Activated effector memory CD4-positive, alpha-beta T cell treated with Interleukin-2 at 50 U/mL for 16 hours (primary cell): ENCODE data around the gene CCP110.
A peak's percentile ranks its signal among the peaks of the same experiment; 100 is the strongest.
"Not testable (repeated sequence)": the region's sequence is repeated elsewhere in the genome, so short reads cannot be mapped to it uniquely, and the experiment has no call there.

ENCODE experiments used
- DNase-seq: peaks from one replicate; pipeline ENCODE4 v3.0.0-alpha.2; 2020

Gene CCP110

DNA sequence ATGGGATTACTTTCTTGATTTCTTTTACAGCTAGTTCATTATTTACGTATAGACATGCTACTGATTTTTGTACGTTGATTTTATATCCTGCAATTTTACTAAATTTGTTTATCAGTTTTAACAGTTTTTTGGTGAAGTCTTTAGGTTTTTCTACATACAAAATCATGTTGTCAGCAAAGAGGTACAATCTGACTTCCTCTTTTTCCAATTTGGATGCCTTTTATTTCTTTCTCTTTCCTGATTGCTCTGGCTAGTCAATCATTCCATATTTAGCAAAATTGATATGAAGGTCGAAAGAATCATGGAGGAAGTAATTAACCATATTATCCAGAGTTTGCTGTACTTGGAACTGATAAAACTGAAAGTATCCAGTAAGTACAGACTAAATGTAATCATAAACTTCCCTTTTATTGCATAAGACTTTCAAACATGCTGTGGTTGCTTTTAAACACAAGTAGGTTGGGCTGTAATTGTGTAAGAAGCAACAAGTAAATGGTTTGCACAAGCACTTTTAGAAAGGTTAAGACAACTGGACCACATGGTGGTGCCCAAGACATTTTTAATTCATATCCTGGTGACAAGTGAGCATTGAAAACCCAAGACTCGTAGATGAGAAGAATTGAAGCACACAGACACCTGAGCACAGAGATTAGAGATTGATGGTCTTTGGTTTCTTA lies 10.2 kb upstream of the CCP110 start:
- DNase-seq: no peak

DNA sequence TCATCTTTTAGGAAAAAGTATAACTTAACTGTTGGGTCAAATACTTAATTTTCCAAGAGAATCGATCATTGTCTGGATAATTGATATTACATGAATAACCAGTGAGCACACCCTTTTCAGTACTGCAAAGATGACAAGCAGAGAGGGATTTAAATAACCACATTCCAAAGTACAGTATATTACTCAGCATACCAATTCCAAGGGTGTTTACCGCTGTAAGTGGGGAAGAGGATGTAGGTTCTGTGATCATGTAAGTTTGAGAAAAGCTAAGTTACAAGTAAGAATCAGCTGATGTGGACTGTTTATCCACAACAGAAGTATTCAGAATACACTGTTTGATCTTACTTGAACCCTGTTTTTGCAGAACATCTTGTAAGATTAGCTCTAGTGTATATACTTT lies 8.0 kb upstream of the CCP110 start:
- DNase-seq: no peak

DNA sequence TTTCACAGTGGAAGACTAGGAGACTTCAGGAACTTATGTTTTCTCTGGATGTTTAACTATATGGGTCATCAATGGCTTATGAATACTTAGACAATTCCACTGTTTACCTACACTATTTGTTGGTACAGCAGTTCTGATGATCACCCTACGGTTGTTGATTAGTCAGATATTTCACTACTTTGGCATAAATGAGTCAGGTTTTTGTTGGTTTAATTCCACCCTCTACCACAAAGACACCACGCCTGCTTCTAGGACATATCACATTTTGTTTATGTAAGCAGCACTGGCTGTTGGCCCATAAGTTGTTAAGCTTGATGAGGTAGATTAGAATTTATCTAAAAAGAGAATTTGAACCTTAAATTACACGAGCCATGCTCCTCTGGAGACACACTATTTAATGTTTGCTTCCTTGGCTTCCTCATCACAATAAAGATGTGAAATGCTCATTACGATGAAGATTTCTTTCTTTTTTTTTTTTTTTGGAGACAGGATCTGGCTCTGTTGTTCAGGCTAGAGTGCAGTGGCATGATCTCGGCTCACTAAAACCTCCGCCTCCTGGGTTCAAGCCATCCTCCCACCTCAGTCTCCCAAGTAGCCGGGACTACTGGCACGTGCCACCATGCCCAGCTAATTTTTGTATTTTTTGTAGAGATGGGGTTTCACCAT lies 6.2 kb upstream of the CCP110 start:
- DNase-seq: no peak

DNA sequence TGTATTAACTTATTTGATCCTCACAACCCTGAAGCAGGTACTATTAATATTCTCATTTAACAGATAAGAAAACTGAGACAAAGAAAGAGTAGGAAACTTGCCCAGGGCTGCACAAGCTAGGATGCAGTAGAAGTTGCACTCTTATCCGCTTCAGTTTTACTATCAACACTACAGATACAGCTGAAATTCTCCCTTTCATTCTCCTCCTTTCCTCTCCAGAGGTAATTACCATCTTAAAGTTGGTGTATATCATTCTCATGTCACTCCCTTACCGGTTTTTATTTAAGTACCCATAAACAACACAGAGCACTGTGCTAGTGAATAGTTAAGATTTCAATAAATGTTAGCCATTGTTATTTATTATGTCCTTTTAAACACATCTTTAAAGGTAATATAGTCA lies 5.4 kb upstream of the CCP110 start:
- no peak for DNase-seq

DNA sequence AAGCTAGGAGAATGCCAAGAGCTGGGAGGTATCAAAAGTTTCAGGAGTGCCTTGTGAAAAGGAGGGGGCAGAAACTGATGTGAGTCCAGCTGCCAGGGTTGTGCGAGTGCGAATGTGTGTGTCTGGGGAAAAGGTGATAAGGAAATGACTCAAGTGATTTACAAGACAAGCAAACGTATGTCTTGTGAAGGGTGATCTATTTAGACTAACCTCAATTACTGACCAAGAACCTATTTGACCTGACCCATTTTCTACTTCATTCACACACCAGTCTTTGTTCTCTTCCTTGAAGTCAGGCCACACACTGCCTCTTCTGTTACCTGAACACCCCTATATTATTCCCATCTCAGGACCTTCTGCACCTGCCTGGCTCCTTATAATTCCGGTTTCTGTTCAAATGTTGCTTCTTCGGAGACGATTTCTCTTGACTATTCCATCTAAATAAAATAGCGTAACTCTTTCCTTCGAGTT lies 2.8 kb upstream of the CCP110 start:
- DNase-seq: no peak

DNA sequence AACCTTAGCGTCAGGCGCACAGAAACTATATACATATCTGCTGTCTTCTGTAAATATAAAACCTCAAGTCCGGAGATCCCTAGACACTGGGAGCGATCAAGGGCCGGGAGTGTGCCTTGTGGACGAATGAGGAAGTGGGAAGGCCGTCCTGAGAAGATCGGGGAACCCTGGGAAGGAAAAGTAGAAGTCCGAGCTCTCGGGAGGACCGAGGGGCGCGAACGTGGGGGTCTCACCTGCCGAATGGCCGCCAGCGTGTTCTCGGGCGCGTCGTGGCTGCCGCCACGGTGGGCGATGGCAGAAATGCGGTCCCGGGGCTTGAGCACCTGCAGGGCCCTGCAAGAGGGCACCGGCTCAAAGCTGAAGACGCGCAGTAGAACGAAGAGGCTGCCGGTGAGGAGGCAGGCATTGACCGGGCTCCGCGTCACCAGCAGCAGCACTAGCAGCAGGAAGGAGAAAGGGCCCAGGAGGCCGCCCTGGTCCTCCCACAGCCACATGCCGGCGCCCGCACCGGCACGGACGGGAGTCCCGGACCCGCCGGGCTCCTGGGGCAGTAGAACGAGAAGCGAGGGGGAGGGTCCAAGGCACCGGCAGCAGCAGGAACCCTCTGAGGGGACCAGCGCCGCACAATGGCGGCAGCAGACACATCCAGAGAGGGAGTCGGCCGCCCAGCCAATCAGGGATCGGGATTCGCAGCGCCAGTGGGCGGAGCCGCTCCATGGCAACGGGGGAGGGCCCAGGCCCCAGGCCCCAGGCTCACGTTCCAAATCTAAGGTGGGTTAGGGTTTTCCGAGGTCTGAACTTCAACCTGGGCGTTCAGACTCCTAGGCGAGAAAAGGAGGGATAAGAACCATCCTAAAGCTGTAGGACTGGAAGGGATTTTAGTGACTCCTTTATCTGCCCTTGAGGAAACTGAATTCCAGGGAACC lies 2.0 kb upstream of the CCP110 start, which contains the start of gene GDE1:
Gene GDE1, minus strand, starts transcription at position 628 of the 926 bp plus-strand sequence. Its CDS starts 134 bp downstream, at position 494.
- peak; percentile 89 for DNase-seq

DNA sequence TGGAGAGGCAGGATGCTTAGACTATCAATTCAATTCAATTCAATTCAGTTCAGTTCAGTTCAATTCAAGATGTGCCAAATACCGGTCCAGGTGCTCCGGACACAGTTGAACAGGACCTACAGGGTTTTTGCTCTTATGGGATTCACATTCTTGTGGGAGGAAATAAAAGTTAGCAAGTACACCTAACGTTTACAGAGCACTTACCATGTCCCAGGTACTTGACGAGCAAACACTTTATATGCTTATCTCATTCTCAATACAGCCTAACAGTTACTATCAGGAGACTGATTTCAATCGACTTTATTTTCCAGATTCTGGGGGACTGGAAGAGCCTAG lies 1.4 kb upstream of the CCP110 start:
- no peak for DNase-seq

DNA sequence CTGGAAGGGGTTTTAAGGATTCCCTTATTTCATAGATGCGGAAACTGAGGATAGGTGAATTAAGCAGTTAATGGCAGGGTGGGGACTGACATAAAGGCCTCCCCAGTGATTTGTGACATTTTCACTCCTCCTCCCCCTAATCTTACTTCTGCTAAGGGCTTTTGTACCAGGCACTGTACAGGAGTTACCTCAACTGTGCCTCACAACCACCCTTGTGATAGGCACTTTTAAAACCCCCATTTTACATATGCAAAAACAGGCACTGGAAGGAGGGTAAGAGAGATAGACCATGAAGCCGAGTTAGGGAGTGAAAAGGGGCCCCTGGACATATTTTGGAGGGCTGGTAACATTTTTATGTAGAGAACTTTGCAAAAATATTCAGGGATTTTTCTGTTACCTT lies 982 bp upstream of the CCP110 start:
- no peak for DNase-seq

DNA sequence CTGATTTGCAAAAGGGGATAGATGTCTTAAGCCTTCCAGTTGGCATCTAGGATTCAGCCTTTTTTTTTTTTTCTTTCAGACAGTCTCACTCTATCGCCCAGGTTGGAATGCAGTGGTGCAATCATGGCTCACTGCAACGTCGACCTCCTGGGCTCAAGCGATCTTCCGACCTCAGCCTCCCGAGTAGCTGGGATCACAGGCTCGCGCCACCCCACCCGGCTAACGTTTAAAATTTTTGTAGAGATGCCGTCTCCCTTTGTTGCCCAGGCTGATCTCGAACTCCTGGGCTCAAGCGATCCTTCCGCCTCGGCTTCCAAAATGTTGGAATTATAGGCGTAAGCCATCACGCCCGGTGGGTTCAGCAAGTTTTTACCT lies 571 bp upstream of the CCP110 start:
- no peak for DNase-seq

DNA sequence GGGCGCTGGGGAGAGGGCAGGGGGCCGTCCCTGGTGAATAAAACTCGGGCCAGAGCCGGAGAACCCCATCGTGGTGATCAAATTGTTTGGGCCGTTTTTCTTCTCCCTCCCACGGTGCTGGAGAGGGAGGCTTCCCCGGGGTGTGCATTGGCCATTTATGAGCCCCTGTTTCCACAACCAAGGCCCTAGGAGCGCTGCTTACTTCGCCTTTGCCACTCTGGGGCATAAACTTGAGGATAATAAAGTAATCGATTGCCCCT lies 544 bp downstream of the CCP110 start:
- no peak for DNase-seq

DNA sequence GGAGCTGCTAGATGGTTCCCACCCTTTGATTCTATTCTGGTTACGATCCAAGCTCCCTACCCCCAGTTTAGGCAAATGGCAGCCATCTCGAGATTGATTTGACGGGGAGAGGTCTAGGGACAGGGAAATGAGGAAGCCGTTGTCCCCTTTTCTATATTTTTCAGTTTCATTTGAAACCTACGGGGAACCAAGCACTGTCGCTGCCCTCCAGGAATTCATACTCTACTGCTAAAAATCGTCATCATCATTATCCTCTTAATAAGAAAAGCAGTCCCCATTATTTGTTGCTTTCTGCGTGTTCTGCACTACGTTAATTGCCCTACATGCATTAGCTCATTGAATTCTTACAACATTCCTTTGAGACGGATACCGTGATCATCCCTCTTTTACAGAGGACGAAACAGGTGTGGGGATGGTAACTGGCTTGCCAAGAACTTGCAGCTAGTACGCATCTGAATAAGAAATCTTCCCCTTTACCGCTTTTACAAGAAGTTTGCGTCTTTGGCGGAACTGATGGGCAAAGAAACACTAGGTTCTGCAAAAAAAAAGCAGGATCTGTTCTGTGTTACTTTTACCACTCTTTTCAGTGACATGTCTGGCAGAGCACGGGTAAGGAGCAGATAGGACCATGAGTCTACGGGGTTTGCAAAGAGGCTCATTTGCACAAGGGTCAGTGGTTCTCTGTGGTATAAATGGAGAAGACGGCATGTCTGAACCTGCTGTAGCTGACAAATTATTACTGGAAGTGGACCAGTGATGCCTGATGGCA lies 1.1 kb downstream of the CCP110 start:
- no peak for DNase-seq

DNA sequence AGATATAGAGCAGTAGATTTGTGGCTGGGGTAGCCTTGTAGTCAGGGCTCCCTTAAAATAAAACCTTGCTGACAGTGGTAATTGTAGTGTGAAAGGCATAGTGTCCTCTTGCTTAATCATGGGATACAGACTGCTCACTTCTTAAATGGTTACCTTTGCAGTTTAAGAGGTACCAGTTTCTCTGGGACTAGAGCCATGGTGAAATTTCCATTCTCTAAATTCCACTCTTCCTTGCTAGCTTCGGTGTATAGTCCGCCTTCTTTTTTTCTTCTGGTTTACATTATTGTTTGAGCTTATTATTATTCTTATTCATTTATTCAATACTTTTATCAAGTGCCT lies 1.6 kb downstream of the CCP110 start:
- DNase-seq: no peak

DNA sequence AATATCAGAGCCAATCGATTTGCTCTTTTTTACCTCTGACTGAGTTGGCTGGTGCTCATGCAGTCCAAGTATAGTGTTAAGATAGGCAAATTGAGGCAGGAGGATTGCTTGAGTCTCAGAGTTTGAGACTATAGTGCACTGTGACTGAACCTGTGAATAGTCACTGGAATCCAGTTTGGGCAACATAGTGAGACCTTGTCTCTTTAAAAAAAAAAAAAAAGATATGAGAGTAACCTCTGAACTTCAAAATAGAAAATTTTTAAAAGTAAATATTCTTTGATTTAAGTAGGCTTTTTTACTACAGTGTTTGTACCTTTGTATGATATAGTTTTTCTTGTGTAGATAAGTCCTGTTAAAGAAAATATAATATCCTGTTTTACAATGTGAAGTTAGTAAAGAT lies 3.4 kb downstream of the CCP110 start:
- no peak for DNase-seq

DNA sequence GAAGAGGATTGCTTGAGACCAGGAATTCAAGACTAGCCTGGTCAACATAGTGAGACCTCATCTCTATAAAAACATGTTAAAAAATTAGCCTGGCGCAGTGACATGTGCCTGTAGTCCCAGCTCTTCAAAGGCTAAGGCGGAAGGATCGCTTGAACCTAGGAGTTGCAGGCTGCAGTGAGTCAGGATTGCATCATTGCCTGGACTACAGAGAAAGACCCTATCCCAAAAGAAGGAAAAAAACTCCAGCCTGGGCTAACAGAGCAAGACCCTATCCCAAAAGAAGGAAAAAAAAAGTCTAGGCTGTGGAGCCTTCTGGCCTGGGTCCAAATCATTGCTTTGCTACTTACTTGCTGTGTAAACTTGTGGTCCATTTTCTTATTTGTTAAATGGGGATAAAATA lies 4.9 kb downstream of the CCP110 start:
- no peak for DNase-seq

DNA sequence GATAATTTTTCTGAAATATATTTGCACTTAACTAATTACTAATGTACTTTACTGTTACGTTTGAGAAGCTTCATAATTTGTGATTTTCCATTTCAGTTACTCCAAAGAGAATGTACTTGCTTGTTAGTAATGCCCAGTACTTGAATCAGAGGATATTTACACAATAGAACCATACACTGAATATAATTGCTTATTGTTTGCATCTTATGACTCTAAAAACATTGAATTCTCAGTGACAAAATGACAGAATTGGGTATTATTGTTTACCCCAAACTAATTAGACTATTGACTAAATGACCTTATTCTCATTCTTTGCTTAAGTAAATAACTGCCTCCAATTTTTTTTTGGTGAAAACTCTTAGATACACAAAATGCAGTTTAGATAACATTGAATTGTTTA lies 8.9 kb downstream of the CCP110 start:
- no peak for DNase-seq

DNA sequence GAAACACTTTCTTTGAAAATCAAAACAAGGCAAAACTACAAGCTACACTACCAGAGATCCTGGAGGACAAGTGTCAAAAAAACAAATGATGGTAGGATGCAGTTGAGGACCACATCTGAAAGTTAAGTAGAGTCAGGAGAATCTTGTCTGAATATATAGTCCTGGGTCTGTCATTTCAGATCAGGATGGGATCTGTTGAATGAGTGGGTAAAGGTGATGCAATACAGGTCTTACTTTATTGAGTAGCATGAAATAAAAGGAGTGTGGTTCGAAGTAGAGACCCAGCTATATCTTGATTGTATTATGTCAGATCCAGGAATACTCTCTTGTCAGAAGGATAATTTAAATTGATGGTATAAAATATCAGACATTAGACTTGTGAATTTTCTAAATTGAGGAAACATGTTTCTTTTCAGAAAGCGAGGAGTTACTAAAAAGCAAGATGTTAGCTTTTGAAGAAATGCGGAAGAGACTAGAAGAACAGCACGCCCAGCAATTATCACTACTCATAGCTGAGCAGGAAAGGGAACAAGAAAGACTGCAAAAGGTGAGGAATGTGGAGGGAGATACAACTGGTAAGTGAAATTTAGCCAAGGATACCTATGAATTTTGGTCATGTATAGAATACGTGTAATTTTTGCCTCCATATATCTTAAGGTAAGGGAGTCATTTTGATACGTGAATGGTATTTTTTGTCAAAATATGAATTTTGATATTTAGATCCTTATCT lies 16.7 kb downstream of the CCP110 start:
- no peak for DNase-seq

DNA sequence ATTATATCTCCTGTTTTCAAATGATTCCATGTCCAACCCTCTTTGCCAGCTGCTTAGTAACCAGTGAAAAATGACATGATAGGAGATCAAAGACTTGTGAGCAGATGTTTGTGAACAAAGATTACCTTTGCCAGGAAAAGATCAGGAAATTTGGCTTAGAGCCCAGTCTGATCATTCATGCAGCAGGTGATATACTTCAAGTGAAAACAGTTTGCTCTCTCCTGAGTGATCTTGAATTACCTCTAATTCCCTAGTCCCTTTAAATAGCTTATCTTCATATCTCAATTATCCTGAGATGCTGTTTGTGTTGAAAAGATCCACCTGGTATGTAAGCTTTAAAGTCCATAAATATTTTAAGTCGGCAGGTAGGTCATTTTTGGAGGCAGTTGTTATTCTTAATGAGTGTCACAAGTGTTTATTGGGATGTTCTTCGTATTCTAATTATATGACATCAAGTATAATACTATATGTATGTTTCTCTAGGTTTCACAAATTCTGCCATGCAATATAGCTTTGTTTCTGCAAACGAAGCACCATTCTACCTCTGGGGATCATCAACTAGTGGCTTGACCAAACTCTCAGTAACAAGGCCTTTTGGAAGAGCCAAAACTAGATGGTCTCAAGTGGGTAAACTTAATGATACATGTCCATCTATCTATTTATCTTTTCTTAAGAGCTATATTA lies 18.5 kb downstream of the CCP110 start:
- no peak for DNase-seq

DNA sequence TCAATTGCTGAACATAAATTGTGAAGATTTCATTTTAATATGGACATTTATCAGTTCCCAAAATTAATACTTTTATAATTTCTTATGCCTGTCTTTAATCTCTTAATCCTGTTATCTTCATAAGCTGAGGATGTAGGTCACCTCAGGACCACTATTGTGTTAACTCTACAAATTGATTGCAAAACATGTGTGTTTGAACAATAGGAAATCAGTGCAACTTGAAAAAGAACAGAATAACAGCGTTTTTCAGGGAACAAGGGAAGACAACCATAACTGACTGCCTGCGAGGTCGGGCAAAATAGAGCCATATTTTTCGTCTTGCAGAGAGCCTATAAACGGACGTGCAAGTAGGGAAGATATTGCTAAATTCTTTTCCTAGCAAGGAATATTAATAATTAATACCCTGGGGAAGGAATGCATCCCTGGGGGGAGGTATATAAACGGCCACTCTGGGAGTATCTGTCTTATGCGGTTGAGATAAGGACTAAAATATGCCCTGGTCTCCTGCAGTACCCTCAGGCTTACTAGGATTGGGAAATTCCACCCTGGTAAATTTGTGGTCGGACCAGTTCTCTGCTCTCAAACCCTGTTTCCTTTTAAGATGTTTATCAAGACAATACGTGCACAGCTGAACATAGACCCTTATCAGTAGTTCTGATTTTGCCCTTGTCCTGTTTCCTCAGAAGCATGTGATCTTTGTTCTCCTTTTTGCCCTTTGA lies 19.7 kb downstream of the CCP110 start:
- DNase-seq: not testable (repeated sequence)

DNA sequence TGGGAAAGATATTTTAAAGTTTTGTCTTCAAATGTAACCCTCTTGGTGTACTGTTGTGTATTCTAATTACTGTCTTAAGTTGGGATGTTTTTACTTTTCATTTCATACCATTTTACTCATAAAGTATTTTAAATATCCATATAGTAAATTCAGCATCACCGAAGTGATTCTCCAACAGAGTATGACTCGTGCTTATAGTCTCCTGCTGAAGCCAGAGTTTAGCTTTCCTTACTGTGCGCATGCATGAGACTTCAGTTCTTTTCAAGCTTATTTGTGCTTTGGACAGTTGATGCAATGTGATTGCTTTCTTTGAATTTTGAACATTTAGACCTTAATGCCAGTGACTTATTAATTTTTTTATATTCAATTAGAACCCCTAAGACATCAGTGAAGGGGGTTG lies 24.4 kb downstream of the CCP110 start:
- DNase-seq: no peak

DNA sequence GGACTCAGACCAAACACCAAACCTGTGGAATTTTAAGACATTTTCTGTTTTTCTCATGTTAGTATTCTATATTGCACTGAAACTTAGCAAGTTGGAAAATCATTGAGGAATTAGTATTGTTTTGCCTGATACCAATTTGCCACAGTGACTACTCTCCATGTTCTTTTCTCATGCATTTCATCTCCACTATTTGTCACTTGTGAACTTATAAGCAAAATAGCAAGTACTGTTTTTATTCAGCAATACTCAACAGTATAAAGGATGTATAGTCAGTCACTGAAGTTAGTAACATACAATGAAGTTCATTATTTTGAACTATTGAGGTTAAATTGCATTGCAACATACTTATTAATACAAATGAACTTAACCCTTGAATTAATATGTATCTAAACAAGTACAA lies 25.9 kb downstream of the CCP110 start:
- no peak for DNase-seq

DNA sequence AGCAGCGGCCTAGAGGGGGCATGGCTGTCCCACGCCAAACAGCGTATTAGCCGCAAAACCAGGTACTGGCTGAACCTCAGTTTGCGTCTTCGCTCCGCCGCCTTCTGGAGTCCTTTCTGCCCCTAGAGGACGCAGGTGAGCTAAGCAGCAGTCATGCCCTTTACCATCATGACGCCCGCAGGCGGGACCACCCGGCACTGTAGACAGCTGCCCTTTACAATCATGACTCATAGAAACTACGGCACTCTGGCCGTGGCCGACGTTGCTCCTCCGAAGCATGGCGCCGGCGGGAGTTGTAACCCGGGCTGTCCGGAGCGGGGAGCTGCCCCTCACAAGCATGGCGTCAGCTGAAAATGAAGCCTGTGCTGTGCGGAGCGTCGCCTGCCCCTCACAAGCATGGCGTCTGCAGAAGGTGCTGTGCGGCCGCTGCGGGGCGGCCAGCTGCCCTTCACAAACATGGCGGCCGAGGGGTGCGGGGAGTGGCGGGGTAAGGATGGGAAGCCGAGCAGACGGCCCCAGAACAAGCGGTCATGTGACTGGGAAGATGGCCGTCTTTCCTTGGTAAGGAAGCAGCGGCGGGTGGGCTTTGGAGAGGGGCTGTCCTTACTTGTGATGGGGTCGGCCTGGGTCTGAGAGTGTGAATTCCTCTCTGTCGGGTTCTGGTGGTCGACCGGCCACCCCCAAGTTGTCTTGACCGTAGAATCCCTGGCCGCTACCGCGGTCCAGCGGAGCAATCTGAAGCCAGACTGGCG lies 31.6 kb downstream of the CCP110 start, which contains the start of gene VPS35L:
Gene VPS35L, plus strand, starts transcription at position 518 of the 752 bp plus-strand sequence. Its CDS starts 27 bp downstream, at position 545.
- peak; percentile 94 for DNase-seq
